Peyer's patch (tissue), 4 donors: ENCODE data around the gene RBPJ.

Experiments
- CTCF ChIP-seq, 6 experiments: fragments of 450-650 bp in 4 of 6; fragments of 200-600 bp in 2 of 6; sonication (generic) in 1 of 6; IDR thresholded peaks; one replicate each; pipeline ENCODE4 v1.5.1; 2017 to 2019; ENCODE audit warnings: antibody characterized with exemption in 6 of 6, mild to moderate bottlenecking in 3 of 6, moderate library complexity in 1 of 6
- POLR2A ChIP-seq, 2 donors: fragments of 450-650 bp; IDR thresholded peaks; one replicate each; pipeline ENCODE4 v1.5.1; 2017; ENCODE audit warnings: antibody characterized with exemption in 2 of 2, mild to moderate bottlenecking in 2 of 2, moderate library complexity in 2 of 2

- TF ChIP-seq CTCF (IDR thresholded peaks at IDR 0.05) (no peak), POLR2A (IDR thresholded peaks at IDR 0.05) (no peak)
Observed at GRCh38 chr4:26331380-26331950, 10.7 kb downstream of the RBPJ start.
